D721Med (cell line): Measurements from ENCODE around the gene GARIN5A.

Experiments used
- DNase-seq: peaks from one replicate; pipeline ENCODE4 v3.0.0; 2011; ENCODE audit warnings: low spot score; ENCODE audit not compliant: insufficient read length
- FAIRE-seq: peaks from 2 replicates; lab custom pipeline; 2011; peaks lifted over from hg19 to GRCh38; lab: Jason Lieb, UNC
- TF ChIP-seq, protein P1 (sequence below): IDR thresholded peaks from 2 replicates; pipeline ENCODE4 v1.5.1; 2012; ENCODE audit warnings: mild to moderate bottlenecking, control low read depth; ENCODE audit not compliant: insufficient read depth; ENCODE audit errors: missing control alignments

Gene GARIN5A

DNA sequence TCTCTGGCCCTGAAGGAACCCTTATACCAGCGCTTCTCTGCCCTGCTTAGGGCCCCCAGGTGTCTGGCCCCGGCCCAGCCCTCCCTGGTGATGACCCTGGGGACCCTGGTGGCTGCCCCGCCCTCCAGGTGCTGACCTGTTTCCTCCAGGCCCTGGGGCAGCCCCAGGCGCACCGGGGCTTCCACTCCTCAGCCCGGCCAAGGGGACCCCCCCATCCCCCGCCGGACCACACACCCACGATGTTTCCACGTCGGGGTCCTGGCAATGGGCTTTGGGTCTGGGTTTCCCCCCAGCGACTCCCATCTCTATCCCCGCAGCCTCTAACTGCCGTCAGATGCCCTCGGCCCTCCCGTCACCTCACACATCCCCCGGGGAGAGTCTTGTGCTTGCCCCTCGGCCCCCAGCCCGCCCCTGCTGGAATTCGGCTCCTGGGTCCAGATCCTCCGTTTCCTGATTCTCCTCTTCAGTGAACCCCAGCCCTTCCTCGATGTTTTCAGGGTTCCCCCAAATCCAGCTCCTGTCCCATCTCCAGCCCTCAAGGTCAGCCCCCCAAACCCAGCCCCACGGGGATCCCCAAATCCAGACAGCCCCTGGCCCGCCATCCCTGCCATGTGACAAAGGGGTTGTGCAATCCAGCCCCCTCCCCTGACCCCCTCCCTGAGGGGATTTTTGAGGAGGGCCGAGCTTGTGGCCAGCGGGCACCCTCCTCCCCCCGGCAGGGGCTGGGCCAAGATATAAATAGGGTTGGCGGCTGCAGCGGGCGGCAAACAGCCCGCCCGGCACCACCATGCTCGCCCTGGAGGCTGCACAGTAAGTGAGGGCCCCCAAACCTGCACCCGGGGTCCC is 58.2 kb downstream of the GARIN5A start, which contains the start of gene SPIB:
Gene SPIB (plus strand): TSS at position 763 of the 846 bp plus-strand sequence. CDS start 25 bp downstream, at position 788.
- no peak for FAIRE-seq
- DNase-seq, result no peak
- TF ChIP-seq, protein P1, sequence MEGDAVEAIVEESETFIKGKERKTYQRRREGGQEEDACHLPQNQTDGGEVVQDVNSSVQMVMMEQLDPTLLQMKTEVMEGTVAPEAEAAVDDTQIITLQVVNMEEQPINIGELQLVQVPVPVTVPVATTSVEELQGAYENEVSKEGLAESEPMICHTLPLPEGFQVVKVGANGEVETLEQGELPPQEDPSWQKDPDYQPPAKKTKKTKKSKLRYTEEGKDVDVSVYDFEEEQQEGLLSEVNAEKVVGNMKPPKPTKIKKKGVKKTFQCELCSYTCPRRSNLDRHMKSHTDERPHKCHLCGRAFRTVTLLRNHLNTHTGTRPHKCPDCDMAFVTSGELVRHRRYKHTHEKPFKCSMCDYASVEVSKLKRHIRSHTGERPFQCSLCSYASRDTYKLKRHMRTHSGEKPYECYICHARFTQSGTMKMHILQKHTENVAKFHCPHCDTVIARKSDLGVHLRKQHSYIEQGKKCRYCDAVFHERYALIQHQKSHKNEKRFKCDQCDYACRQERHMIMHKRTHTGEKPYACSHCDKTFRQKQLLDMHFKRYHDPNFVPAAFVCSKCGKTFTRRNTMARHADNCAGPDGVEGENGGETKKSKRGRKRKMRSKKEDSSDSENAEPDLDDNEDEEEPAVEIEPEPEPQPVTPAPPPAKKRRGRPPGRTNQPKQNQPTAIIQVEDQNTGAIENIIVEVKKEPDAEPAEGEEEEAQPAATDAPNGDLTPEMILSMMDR, result no peak

DNA sequence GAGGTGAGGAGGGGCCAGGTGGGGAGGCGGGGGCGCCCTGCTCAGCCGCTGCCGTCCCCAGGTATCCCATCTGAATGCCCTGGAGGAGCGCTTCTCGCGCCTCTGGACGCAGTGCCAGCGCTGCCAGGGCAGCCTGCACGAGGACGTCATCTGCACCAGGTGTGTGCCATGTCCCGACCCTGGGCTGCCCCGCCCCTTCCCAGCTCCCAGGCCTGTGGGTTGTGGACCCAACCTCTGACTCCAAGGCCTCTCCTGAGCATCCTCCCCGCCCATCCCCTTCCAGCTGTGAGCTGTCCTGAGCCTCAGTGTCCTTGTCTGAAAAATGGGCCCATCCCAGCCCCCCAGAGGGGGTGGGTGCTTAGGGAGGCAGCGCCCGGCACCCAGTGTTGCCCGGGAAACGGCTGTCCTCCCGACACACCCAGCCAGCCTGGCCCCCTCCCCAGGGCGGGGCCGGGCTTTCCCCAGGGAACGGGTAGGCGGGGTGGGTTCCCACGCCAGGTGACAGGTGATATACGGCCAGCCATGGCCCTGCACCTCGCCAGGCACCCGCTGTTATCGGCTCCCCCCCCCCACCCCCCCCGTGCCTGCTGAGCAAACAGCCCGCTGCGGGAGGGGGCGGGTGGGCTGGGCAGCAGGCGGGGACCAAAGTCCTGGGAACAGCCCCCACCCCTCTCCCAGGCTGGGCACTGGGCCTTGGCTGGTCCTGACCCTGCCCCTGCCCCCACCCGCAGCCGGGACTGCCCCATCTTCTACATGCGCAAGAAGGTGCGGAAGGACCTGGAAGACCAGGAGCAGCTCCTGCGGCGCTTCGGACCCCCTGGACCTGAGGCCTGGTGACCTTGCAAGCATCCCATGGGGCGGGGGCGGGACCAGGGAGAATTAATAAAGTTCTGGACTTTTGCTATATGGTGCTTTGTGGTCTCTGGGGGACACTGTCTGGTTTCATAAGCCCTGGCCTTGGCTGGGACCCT is 59.3 kb downstream of the GARIN5A start:
- no peak for DNase-seq
- TF ChIP-seq, protein P1, result no peak
- FAIRE-seq, result no peak
